ENCODE measurements around the gene THEM5.

GRCh38 chr1:151882466-151882865 lies 29.0 kb upstream of the THEM5 start:
- TF ChIP-seq, protein P1, sequence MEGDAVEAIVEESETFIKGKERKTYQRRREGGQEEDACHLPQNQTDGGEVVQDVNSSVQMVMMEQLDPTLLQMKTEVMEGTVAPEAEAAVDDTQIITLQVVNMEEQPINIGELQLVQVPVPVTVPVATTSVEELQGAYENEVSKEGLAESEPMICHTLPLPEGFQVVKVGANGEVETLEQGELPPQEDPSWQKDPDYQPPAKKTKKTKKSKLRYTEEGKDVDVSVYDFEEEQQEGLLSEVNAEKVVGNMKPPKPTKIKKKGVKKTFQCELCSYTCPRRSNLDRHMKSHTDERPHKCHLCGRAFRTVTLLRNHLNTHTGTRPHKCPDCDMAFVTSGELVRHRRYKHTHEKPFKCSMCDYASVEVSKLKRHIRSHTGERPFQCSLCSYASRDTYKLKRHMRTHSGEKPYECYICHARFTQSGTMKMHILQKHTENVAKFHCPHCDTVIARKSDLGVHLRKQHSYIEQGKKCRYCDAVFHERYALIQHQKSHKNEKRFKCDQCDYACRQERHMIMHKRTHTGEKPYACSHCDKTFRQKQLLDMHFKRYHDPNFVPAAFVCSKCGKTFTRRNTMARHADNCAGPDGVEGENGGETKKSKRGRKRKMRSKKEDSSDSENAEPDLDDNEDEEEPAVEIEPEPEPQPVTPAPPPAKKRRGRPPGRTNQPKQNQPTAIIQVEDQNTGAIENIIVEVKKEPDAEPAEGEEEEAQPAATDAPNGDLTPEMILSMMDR (IDR thresholded peaks at IDR 0.05): no peak
- no peak for TF ChIP-seq EP300 (IDR thresholded peaks at IDR 0.05)

All from stomach (tissue), 4 donors.